OCI-LY1 (cell line): ENCODE data around the gene TCEAL9.

ENCODE experiments used
- H2AFZ ChIP-seq: fragments of 200-600 bp; sonication (generic), shearing (Covaris generic); 2 replicates; pipeline ENCODE4 v1.6.0; 2014; ENCODE audit warnings: antibody characterized with exemption, mild to moderate bottlenecking, low read length
- H3F3A ChIP-seq: fragments of 200-600 bp; sonication (generic), shearing (Covaris generic); 2 replicates; pipeline ENCODE4 v1.6.0; 2014; ENCODE audit warnings: mild to moderate bottlenecking, antibody characterized with exemption, low read length, moderate library complexity; ENCODE audit not compliant: insufficient read depth
- H3K27ac ChIP-seq: fragments of 200-600 bp; sonication (generic); 2 replicates; pipeline ENCODE4 v1.5.1; 2014; ENCODE audit warnings: low read length, mixed run types, mild to moderate bottlenecking, low read depth; ENCODE audit not compliant: poor library complexity, severe bottlenecking
- H3K27me3 ChIP-seq: fragments of 200-600 bp; sonication (generic); 2 replicates; pipeline ENCODE4 v1.6.0; 2014; ENCODE audit warnings: antibody characterized with exemption, mild to moderate bottlenecking, low read length, moderate library complexity; ENCODE audit not compliant: insufficient read depth
- H3K36me3 ChIP-seq: fragments of 200-600 bp; sonication (generic); 2 replicates; pipeline ENCODE4 v1.6.1; 2014; ENCODE audit warnings: mild to moderate bottlenecking, antibody characterized with exemption, low read length, moderate library complexity, mixed read lengths; ENCODE audit not compliant: insufficient read depth
- H3K4me1 ChIP-seq: fragments of 200-600 bp; sonication (generic); 2 replicates; pipeline ENCODE4 v1.5.1; 2014; ENCODE audit warnings: mild to moderate bottlenecking, low read length, moderate library complexity; ENCODE audit not compliant: insufficient read depth, severe bottlenecking
- H3K4me2 ChIP-seq: fragments of 200-600 bp; sonication (generic), shearing (Covaris generic); 2 replicates; pipeline ENCODE4 v1.6.1; 2014; ENCODE audit warnings: low read length
- H3K4me3 ChIP-seq: fragments of 200-600 bp; sonication (generic); 2 replicates; pipeline ENCODE4 v1.5.1; 2014; ENCODE audit warnings: low read length, low read depth, mild to moderate bottlenecking, mixed read lengths; ENCODE audit not compliant: poor library complexity, severe bottlenecking
- H3K79me2 ChIP-seq: fragments of 200-600 bp; shearing (Covaris generic); 2 replicates; pipeline ENCODE4 v1.6.1; 2016; ENCODE audit warnings: mixed run types, low read length, mixed read lengths; ENCODE audit not compliant: insufficient read depth
- H3K9ac ChIP-seq: fragments of 200-600 bp; sonication (generic), shearing (Covaris generic); 2 replicates; pipeline ENCODE4 v1.6.1; 2014; ENCODE audit warnings: mild to moderate bottlenecking, low read length, mixed read lengths
- H3K9me2 ChIP-seq: fragments of 200-600 bp; sonication (generic), shearing (Covaris generic); 2 replicates; pipeline ENCODE4 v1.6.1; 2014; ENCODE audit warnings: low read depth, mild to moderate bottlenecking, low read length, mixed read lengths
- H3K9me3 ChIP-seq: fragments of 200-600 bp; shearing (Covaris generic); 2 replicates; pipeline ENCODE4 v1.6.1; 2014; ENCODE audit warnings: low read length, mixed read lengths
- H4K20me1 ChIP-seq: fragments of 200-600 bp; sonication (generic), shearing (Covaris generic); 2 replicates; pipeline ENCODE4 v1.6.0; 2016; ENCODE audit warnings: mild to moderate bottlenecking, low read length; ENCODE audit not compliant: insufficient read depth
- CTCF ChIP-seq: fragments of 200-600 bp; sonication (generic), shearing (Covaris generic); IDR thresholded peaks from 2 replicates; pipeline ENCODE4 v1.5.1; 2017; ENCODE audit warnings: mild to moderate bottlenecking, antibody characterized with exemption, low read length, moderate library complexity, mixed read lengths
- EZH2 ChIP-seq: fragments of 200-600 bp; sonication (generic), shearing (Covaris generic); IDR thresholded peaks from 2 replicates; pipeline ENCODE4 v1.8.0; 2017; ENCODE audit warnings: borderline replicate concordance, mixed run types, mild to moderate bottlenecking, antibody characterized with exemption, low read length, moderate library complexity, mixed read lengths

Gene TCEAL9

GRCh38 chrX:103398421-103398864 lies 42.1 kb downstream of the TCEAL9 start:
- H4K20me1 ChIP-seq, result no peaks in the 10 kb centered on the region
- no peaks in the 10 kb centered on the region for H3K79me2 ChIP-seq
- H3K9me2 ChIP-seq, result no peaks in the 10 kb centered on the region
- no peaks in the 10 kb centered on the region for H3F3A ChIP-seq
- no peak overlapping the region for H3K9ac ChIP-seq
- H3K4me1 ChIP-seq, result no peaks in the 10 kb centered on the region
- no peak overlapping the region for H3K27ac ChIP-seq
- H3K27me3 ChIP-seq, result no peaks in the 10 kb centered on the region
- H3K9me3 ChIP-seq, result no peaks in the 10 kb centered on the region
- H3K4me3 ChIP-seq, result no peak overlapping the region
- no peak overlapping the region for H2AFZ ChIP-seq
- no peaks in the 10 kb centered on the region for H3K36me3 ChIP-seq
- TF ChIP-seq CTCF (no peak), EZH2 (no peak)
- no peak overlapping the region for H3K4me2 ChIP-seq

GRCh38 chrX:103399744-103400143 lies 43.4 kb downstream of the TCEAL9 start:
- no peak for TF ChIP-seq EZH2
- no peak for TF ChIP-seq CTCF
- no peaks in the 10 kb centered on the region for H4K20me1 ChIP-seq
- no peak overlapping the region for H3K27ac ChIP-seq
- no peaks in the 10 kb centered on the region for H3F3A ChIP-seq
- H3K4me2 ChIP-seq, result no peak overlapping the region
- peaks cover 5% of the 10 kb centered on the region for H3K4me1 ChIP-seq
- H3K9me3 ChIP-seq, result no peaks in the 10 kb centered on the region
- H2AFZ ChIP-seq, result no peak overlapping the region
- H3K9ac ChIP-seq, result no peak overlapping the region
- H3K79me2 ChIP-seq, result no peaks in the 10 kb centered on the region
- H3K27me3 ChIP-seq, result no peaks in the 10 kb centered on the region
- H3K4me3 ChIP-seq, result no peak overlapping the region
- H3K36me3 ChIP-seq, result no peaks in the 10 kb centered on the region
- H3K9me2 ChIP-seq, result no peaks in the 10 kb centered on the region

GRCh38 chrX:103400931-103401330 lies 44.6 kb downstream of the TCEAL9 start:
- H3K9ac ChIP-seq, result no peak overlapping the region
- no peak overlapping the region for H2AFZ ChIP-seq
- TF ChIP-seq EZH2 (no peak), CTCF (no peak)
- H4K20me1 ChIP-seq, result no peaks in the 10 kb centered on the region
- no peaks in the 10 kb centered on the region for H3K27me3 ChIP-seq
- no peaks in the 10 kb centered on the region for H3K9me2 ChIP-seq
- no peaks in the 10 kb centered on the region for H3K9me3 ChIP-seq
- H3K4me1 ChIP-seq, result peaks cover 11% of the 10 kb centered on the region
- H3F3A ChIP-seq, result no peaks in the 10 kb centered on the region
- H3K79me2 ChIP-seq, result no peaks in the 10 kb centered on the region
- no peak overlapping the region for H3K27ac ChIP-seq
- no peak overlapping the region for H3K4me3 ChIP-seq
- H3K36me3 ChIP-seq, result no peaks in the 10 kb centered on the region
- H3K4me2 ChIP-seq, result no peak overlapping the region
